ENCODE measurements around the gene GMCL1. TPM values are rescaled to one million over a fixed set of nuclear protein-coding genes. Genes with fewer than 3 reads are reported as not detected.

GMCL1 gene
- total RNA-seq, 1 experiment from 2014 or later = 13.2 TPM

DNA sequence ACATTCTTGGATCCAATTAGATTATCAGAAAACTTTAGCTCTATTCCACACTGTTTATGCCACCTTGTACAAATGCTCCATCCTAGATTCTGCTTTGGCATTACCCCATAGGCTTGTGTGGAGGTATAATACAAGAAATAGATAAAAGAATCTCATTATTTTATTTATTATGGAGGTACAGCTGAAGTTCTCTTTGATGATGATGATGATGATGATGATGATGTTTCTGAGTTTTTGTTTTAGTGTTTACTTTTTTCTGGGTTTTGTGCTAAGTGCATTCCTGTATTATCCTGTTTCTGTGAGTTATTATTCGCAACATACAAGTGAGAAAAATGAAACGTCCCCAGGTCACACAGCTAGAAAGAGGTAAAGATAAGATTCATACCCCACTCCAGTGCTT, 44.1 kb upstream of the GMCL1 start:
- Histone ChIP-seq H3K27ac (ENCODE audit: low read length) (no peak overlapping the region), H3K9me3 (ENCODE audit: control insufficient read depth, insufficient read depth, low read depth, low read length) (no peaks in the 10 kb centered on the region), H3K4me3 (ENCODE audit: low read depth in 2 of 2, low read length in 2 of 2) (no peak overlapping the region), H3K36me3 (ENCODE audit: control insufficient read depth, insufficient read depth, low read length) (peaks cover 6% of the 10 kb centered on the region), H3K27me3 (ENCODE audit: control insufficient read depth, insufficient read depth, low read length) (no peaks in the 10 kb centered on the region), H3K4me1 (ENCODE audit: control insufficient read depth, insufficient read depth, low read length) (no peaks in the 10 kb centered on the region; the same call in 1 of the 2 replicates)
- TF ChIP-seq POLR2AphosphoS5 (IDR thresholded peaks at IDR 0.05; ENCODE audit: low read depth, low read length) (no peak), SIN3A (IDR thresholded peaks at IDR 0.05; ENCODE audit: borderline replicate concordance, insufficient read depth, low read depth, low read length) (no peak), TCF7L2 (IDR thresholded peaks at IDR 0.05; ENCODE audit: low read depth, low read length) (no peak)
- TF ChIP-seq, protein P1, sequence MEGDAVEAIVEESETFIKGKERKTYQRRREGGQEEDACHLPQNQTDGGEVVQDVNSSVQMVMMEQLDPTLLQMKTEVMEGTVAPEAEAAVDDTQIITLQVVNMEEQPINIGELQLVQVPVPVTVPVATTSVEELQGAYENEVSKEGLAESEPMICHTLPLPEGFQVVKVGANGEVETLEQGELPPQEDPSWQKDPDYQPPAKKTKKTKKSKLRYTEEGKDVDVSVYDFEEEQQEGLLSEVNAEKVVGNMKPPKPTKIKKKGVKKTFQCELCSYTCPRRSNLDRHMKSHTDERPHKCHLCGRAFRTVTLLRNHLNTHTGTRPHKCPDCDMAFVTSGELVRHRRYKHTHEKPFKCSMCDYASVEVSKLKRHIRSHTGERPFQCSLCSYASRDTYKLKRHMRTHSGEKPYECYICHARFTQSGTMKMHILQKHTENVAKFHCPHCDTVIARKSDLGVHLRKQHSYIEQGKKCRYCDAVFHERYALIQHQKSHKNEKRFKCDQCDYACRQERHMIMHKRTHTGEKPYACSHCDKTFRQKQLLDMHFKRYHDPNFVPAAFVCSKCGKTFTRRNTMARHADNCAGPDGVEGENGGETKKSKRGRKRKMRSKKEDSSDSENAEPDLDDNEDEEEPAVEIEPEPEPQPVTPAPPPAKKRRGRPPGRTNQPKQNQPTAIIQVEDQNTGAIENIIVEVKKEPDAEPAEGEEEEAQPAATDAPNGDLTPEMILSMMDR (IDR thresholded peaks at IDR 0.05) = no peak
- TF ChIP-seq, protein P2, sequence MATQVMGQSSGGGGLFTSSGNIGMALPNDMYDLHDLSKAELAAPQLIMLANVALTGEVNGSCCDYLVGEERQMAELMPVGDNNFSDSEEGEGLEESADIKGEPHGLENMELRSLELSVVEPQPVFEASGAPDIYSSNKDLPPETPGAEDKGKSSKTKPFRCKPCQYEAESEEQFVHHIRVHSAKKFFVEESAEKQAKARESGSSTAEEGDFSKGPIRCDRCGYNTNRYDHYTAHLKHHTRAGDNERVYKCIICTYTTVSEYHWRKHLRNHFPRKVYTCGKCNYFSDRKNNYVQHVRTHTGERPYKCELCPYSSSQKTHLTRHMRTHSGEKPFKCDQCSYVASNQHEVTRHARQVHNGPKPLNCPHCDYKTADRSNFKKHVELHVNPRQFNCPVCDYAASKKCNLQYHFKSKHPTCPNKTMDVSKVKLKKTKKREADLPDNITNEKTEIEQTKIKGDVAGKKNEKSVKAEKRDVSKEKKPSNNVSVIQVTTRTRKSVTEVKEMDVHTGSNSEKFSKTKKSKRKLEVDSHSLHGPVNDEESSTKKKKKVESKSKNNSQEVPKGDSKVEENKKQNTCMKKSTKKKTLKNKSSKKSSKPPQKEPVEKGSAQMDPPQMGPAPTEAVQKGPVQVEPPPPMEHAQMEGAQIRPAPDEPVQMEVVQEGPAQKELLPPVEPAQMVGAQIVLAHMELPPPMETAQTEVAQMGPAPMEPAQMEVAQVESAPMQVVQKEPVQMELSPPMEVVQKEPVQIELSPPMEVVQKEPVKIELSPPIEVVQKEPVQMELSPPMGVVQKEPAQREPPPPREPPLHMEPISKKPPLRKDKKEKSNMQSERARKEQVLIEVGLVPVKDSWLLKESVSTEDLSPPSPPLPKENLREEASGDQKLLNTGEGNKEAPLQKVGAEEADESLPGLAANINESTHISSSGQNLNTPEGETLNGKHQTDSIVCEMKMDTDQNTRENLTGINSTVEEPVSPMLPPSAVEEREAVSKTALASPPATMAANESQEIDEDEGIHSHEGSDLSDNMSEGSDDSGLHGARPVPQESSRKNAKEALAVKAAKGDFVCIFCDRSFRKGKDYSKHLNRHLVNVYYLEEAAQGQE (IDR thresholded peaks at IDR 0.05; ENCODE audit: insufficient read depth in 1 of 2, low read depth in 2 of 2, low read length in 1 of 2) = no peak
- DNase-seq (ENCODE audit: low read depth, low spot score) = no peak
- intact Hi-C loops (cut with micrococcal nuclease; ENCODE audit: unreplicated experiment) = no loop called here
- ChIA-PET CTCF (no interaction called here), POLR2A (no interaction called here)
- no peak for ATAC-seq
- BruUV-seq (replicated peaks) = no TSS peak
- in situ Hi-C loops (cut with HindIII; ENCODE audit: low pct_unique_long_range_greater_than_20kb, low sequenced_read_pairs) = no loop called here

DNA sequence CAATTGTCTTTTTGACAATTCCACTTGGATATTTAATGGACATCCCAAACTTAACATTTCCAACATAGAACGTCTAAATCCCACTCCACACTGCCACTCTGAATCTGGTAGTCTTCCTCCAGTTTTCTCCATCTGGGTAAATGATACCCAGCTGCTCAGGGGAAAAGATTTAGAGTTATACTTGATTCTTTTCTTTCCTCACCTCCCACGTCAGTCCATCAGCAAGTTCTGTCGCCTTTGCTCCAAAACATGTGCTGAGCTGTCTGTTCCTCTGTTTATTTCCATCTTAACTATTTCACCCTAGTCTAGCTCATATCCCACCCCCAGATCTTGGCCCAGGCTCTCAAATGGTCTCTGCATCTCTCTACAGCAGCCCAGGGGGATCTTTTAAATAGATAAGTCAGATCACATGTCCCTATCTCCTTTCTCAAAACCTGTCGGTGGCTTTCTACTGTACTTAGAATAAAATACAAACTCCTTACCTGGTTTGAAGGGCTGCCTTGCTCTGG, 43.4 kb upstream of the GMCL1 start:
- POLR2A ChIA-PET = no interaction called here
- in situ Hi-C loops (cut with HindIII; ENCODE audit: low pct_unique_long_range_greater_than_20kb, low sequenced_read_pairs) (no loop called here), intact Hi-C loops (cut with micrococcal nuclease; ENCODE audit: unreplicated experiment) (no loop called here)
- no peak overlapping the region for H3K4me3 ChIP-seq (ENCODE audit: low read depth in 2 of 2, low read length in 2 of 2)
- H3K27me3 ChIP-seq (ENCODE audit: control insufficient read depth, insufficient read depth, low read length) = no peaks in the 10 kb centered on the region
- H3K36me3 ChIP-seq (ENCODE audit: control insufficient read depth, insufficient read depth, low read length) = peaks cover 9% of the 10 kb centered on the region
- BruUV-seq (replicated peaks) = no TSS peak
- TF ChIP-seq TCF7L2 (IDR thresholded peaks at IDR 0.05; ENCODE audit: low read depth, low read length) (no peak), POLR2AphosphoS5 (IDR thresholded peaks at IDR 0.05; ENCODE audit: low read depth, low read length) (no peak), SIN3A (IDR thresholded peaks at IDR 0.05; ENCODE audit: borderline replicate concordance, insufficient read depth, low read depth, low read length) (no peak)
- TF ChIP-seq, protein P1 (IDR thresholded peaks at IDR 0.05) = no peak
- TF ChIP-seq, protein P2 (IDR thresholded peaks at IDR 0.05; ENCODE audit: insufficient read depth in 1 of 2, low read depth in 2 of 2, low read length in 1 of 2) = no peak
- ATAC-seq = no peak
- DNase-seq (ENCODE audit: low read depth, low spot score) = no peak
- H3K9me3 ChIP-seq (ENCODE audit: control insufficient read depth, insufficient read depth, low read depth, low read length) = no peaks in the 10 kb centered on the region
- no peak overlapping the region for H3K27ac ChIP-seq (ENCODE audit: low read length)
- H3K4me1 ChIP-seq (ENCODE audit: control insufficient read depth, insufficient read depth, low read length) = no peaks in the 10 kb centered on the region; the same call in 1 of the 2 replicates
- CTCF ChIA-PET = no interaction called here

Data from Panc1 (cell line).